ENCODE data around the gene CENPO.

Gene CENPO

GRCh38 chr2:24815171-24815570 lies 21.9 kb downstream of the CENPO start:
- TF ChIP-seq TEAD4 (IDR thresholded peaks at IDR 0.05) = no peak
- no peak for TF ChIP-seq NFIC (IDR thresholded peaks at IDR 0.05)
- no peak for TF ChIP-seq YY1 (IDR thresholded peaks at IDR 0.05; ENCODE audit: low read depth)
- TF ChIP-seq EP300 (IDR thresholded peaks at IDR 0.05; ENCODE audit: borderline replicate concordance) = no peak
- no peak for TF ChIP-seq EGR1 (IDR thresholded peaks at IDR 0.05)
- TF ChIP-seq RAD21 (IDR thresholded peaks at IDR 0.05; ENCODE audit: low read depth) = no peak
- no peak for TF ChIP-seq MAX (IDR thresholded peaks at IDR 0.05)
- no peak for TF ChIP-seq FOXM1 (IDR thresholded peaks at IDR 0.05; ENCODE audit: borderline replicate concordance, low read depth)
- TF ChIP-seq REST (IDR thresholded peaks at IDR 0.05; ENCODE audit: low read depth) = no peak

GRCh38 chr2:24816404-24816803 lies 23.2 kb downstream of the CENPO start:
- TF ChIP-seq FOXM1 (IDR thresholded peaks at IDR 0.05; ENCODE audit: borderline replicate concordance, low read depth) (no peak), TEAD4 (IDR thresholded peaks at IDR 0.05) (no peak), EGR1 (IDR thresholded peaks at IDR 0.05) (no peak), REST (IDR thresholded peaks at IDR 0.05; ENCODE audit: low read depth) (no peak)

GRCh38 chr2:24816884-24817283 lies 23.7 kb downstream of the CENPO start:
- TF ChIP-seq MAX (IDR thresholded peaks at IDR 0.05) = no peak
- TF ChIP-seq TAF1 (IDR thresholded peaks at IDR 0.05; ENCODE audit: low read depth) = no peak
- TF ChIP-seq CREB1 (IDR thresholded peaks at IDR 0.05; ENCODE audit: low read depth) = no peak
- TF ChIP-seq ZBTB7A (IDR thresholded peaks at IDR 0.05; ENCODE audit: low read depth) = no peak
- no peak for TF ChIP-seq FOXM1 (IDR thresholded peaks at IDR 0.05; ENCODE audit: borderline replicate concordance, low read depth)

- TF ChIP-seq MAX (IDR thresholded peaks at IDR 0.05) = no peak
- TF ChIP-seq NFIC (IDR thresholded peaks at IDR 0.05) = no peak
- TF ChIP-seq TEAD4 (IDR thresholded peaks at IDR 0.05) = no peak
Observed at GRCh38 chr2:24818721-24819167, 25.5 kb downstream of the CENPO start.

GRCh38 chr2:24819442-24820174 lies 26.4 kb downstream of the CENPO start:
- TF ChIP-seq MAX (IDR thresholded peaks at IDR 0.05) = no peak
- TF ChIP-seq CEBPB (IDR thresholded peaks at IDR 0.05) = no peak
- no peak for TF ChIP-seq YY1 (IDR thresholded peaks at IDR 0.05; ENCODE audit: low read depth)
- TF ChIP-seq TAF1 (IDR thresholded peaks at IDR 0.05; ENCODE audit: low read depth) = no peak
- no peak for TF ChIP-seq TEAD4 (IDR thresholded peaks at IDR 0.05)
- TF ChIP-seq FOXM1 (IDR thresholded peaks at IDR 0.05; ENCODE audit: borderline replicate concordance, low read depth) = no peak
- TF ChIP-seq CREB1 (IDR thresholded peaks at IDR 0.05; ENCODE audit: low read depth) = no peak
- no peak for TF ChIP-seq EGR1 (IDR thresholded peaks at IDR 0.05)
- no peak for TF ChIP-seq ZBTB7A (IDR thresholded peaks at IDR 0.05; ENCODE audit: low read depth)
- TF ChIP-seq EP300 (IDR thresholded peaks at IDR 0.05; ENCODE audit: borderline replicate concordance) = no peak
- TF ChIP-seq USF1 (IDR thresholded peaks at IDR 0.05) = no peak
- TF ChIP-seq NFIC (IDR thresholded peaks at IDR 0.05) = no peak
- no peak for TF ChIP-seq REST (IDR thresholded peaks at IDR 0.05; ENCODE audit: low read depth)
- TF ChIP-seq RAD21 (IDR thresholded peaks at IDR 0.05; ENCODE audit: low read depth) = no peak
- no peak for TF ChIP-seq TCF12 (IDR thresholded peaks at IDR 0.05; ENCODE audit: low read depth)

Data from Ishikawa (cell line).